GM18873 (cell line): ENCODE results near the gene TBC1D16.
"Not testable (repeated sequence)": the region's sequence is repeated elsewhere in the genome, so short reads cannot be mapped to it uniquely, and the experiment has no call there.

Source experiments
- ATAC-seq: cut with Tn5 transposase; IDR thresholded peaks from one replicate; pipeline ENCODE4 v1.9.1; 2021; ENCODE audit warnings: mild to moderate bottlenecking, moderate library complexity, moderate number of reproducible peaks; ENCODE audit not compliant: unreplicated experiment, low FRiP score

TBC1D16 gene

DNA sequence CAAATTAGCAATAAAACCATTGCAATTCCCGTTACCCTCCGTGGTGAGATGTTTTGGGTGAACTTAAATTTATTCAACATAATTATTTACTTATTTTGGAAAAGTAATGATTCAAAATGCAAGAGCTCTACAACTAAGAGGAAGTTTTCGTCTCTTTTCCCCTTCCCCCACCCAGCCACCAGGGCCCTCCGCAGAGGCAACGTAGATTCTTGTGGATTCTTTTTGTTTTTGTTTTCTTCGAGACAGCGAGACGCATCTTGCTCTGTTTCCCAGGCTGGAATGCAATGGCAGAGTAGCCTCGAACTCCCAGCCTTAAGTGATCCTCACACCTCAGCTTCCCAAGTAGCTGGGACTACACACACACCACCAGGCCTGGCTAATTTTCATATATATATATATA, 19.9 kb upstream of the TBC1D16 start:
- ATAC-seq = no peak

GRCh38 chr17:80053102-80053501, 17.4 kb upstream of the TBC1D16 start:
- no peak for ATAC-seq

- ATAC-seq = no peak
Observed at GRCh38 chr17:80051681-80052080, 16.0 kb upstream of the TBC1D16 start.

DNA sequence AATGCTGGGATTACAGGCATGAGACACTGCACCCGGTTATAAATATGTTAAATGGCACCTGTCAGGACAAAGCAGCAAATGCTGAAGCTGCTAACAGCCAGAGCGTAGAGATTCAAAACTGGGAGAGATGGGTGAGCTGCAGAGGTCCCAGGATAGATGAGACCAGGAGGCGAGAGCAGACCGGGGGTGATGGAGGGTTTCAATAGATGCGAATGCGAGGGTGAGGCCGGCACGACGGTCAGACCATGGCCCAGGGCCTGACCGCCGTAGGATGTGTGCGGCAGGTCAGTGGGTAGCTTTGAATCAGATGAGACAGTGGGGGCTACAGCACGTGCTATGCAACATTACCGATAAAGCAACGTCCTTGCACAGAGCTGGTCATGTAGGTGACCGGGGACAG, 15.0 kb upstream of the TBC1D16 start:
- no peak for ATAC-seq

DNA sequence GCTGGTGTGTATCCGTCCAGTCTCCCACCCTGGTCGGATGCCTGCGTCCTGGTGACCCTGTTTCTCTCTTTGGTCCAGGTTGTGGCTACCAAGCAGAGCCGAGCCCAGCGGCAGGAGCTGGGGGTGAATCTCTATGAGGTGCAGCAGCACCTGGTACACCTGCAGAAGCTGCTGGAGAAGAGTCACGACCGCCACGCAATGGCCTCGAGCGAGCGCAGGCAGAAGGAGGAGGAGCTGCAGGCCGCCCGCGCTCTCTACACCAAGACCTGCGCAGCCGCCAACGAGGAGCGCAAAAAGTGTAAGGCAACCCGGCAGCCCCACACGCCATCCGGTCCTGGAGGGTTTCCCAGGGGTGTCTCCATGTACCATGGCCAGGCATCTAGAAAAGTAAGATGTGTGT, 14.3 kb upstream of the TBC1D16 start:
- ATAC-seq = no peak

- no peak for ATAC-seq
Observed at GRCh38 chr17:80047176-80047575, 11.5 kb upstream of the TBC1D16 start.

- not testable (repeated sequence) for ATAC-seq
Observed at GRCh38 chr17:80046709-80047108, 11.0 kb upstream of the TBC1D16 start.

DNA sequence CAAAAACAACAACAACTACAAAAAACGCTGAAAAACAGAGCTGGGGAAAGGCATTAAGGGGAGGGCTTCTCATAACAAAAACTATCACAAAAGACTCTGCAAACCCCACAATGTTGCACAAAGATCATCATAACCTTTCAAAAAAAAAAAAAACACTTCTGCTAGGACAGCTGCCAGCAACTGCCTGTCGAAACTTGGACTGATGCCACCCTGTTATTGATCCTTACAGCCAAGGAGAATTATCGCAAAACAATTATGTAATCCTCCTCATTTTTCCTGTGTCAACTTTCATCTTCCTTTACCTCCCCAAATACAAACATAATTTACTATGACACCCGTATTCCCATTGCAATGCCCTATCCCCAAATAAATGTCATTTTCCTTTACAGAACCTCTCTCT, 10.0 kb upstream of the TBC1D16 start:
- no peak for ATAC-seq

DNA sequence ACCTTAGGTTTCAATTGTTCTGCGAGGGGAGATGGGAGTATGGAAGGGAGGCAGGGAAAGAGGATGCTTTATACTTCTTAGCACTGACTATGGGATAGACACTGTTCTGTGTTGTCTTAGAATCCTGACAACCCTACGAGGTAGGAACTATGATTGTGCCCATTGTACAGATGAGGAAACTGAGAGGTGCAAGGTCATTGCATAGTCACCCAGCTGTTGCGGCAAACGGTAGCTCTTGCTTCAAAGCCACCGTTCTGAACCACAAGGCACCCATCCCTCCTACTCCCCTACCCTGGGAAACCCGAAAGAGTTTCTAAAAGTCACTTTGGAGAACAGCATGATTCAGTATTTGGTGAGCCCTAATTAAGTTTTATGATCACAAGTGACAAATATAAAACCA, 8.3 kb upstream of the TBC1D16 start:
- ATAC-seq = no peak

DNA sequence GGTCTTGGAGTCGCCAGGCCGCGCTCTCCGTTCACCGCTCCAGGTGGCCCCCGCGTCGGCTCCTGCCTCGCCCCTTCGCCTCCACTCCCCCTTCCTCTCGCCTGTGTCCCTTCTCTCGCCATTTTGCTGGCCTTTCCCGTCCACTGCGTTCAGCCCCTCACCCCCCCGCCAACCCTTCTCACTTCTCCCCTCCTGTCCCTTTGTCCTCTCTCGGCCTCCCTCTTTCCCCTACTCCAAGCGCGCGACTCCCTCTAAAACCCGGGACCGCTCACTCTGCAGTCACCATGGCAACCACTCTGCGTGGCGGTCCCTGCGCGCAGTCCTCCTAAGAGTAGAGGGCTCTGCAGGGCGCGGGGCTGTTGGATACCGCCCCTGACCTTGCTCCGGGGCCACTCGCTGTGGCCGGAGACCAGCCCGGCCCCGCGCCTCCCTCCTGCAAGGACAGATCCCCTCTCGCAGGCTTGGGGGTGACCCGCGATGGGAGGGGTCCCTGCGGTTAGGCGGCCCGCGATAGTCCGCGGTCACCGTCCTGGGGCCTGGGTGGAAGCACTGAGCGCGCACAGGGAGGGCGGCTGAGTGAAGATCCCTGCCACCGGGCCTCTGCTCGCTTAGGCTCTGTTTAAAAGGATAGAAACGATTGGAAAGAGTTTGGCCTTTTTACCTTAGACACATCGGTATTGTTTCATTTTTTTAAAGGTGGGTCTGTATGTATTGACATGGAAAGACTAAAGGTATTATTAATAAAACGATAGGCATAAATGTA, 1.2 kb upstream of the TBC1D16 start:
- no peak for ATAC-seq

- ATAC-seq = no peak
Observed at GRCh38 chr17:80035937-80036714, 454 bp upstream of the TBC1D16 start, which contains the start of gene CCDC40. Gene CCDC40 (plus strand): TSS chr17:80036642. CDS start chr17:80036663, 21 bp downstream.

DNA sequence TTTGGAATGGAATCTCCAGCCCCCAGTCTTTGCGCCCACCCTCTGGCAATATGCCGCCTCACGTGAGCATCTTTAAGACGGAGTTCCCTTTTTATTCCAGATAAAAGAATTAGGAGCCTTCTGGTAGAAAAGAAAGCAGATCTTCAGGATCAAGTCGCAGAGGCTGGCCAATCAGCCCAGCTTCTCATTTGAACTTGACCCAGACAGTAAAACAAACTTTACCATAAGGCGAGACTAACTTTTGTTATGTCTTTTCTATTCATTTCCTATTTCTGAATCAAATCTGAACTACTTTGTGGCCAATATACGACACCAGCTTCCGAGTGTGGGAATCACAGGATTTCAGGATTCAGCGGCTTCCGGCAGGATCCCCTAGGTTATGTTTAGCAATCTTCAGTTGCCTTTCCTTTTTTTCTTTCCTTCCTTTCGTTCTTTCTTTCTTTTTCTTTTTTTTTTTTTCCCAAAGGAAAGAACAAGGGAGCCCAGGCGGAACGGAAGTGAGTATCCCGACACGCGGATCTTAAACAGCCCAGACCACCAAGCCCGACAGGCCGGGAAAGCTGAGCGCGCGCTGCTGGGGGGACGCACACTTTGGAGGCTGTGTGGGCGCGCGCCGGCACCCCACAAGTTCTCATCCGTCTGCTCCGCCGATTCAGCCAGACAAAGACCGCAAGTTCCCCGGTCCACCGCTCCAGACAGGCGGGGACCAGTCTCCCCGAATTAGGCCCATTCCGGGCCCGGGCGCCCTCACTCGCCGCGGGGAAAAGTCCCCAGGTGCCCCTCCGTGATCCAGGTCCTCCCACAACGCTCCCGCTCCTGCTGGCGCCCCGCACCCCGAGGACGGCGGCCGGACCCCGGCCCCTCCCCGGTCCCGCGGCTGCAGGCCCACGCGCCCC, 633 bp downstream of the TBC1D16 start:
- no peak for ATAC-seq

DNA sequence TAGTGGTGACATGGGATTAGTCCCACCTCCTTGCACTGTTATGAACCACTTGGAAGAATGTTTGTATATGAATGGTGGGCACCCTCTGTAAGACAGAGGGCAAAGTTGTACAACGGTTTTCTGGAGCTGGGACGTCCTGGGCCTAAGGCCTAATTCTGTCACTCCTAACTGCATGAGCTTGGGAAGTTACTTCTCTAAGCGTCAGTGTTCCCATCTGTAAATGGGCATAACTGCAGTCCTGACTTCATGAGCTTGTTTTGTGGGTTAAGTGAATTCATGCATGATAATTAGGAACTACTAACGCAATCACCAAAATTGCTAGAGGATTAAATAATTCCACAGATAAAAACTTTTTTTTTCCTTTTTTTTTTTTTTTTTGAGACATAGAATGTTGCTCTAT, 1.8 kb downstream of the TBC1D16 start:
- no peak for ATAC-seq

GRCh38 chr17:80032614-80033171, 3.0 kb downstream of the TBC1D16 start:
- no peak for ATAC-seq

DNA sequence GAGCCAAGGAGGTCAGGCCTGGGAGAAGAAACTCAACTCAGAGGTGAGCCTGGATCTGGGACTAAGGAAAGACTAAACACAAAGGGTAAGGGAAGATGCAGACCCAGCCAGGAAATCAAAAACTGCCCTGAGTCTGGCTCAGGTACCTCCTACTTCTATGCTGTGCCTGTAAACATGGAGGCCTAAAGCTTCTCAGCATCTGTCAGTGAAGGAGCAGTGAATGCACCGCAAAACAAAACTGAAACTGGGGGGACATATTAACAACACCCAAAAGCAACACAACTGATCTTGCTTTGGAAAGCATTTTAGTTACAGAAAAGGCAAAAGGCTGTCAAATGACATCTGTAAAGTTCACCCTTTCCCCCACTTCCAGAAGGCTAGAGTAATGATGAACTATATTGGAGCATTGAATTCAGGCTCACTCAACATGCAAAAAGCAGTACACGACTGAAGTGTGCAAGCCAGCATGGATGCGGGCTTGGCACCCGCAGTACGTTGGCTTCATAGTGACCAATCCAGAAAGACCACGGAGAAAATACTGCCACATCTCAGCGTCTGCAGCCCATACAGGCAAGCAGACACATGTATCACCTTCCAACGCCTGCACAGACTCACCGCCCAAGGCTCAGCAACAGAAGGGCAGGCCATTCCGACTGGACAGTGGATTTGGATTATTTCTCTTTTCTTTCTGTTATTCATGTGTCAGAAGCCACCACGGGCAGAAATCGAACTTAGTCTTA, 3.8 kb downstream of the TBC1D16 start:
- no peak for ATAC-seq

DNA sequence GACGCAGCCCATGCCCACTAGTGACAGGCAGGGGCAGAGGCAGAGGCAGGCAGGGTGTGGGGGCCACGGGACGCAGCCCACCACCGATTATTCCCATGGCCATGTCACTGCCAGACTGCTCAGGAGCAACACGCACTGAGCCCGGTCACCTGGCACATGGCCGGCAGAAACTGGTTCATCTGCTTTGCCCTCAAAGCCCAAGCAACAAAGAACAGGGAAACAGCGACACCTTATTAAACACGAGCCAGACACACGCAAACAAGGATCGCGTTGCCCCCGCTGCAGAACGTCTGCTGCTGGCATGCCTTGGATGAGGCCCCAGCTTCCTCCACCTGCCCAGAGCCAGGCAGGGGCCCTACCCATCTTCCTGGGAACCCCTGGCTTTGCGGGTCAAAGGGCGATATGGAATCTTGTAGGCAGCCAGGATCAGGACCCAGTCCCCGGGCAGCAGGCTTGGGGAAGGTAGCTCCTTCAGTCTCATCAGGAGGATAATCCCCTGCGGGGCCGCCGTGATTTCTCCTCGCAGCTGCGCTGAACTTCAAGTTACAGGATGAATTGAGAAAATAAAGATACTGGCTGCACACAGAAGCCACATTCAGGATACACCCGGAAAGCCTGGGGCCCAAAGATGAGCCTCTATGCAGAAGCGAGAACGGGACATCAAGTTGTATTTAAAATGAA, 4.8 kb downstream of the TBC1D16 start:
- ATAC-seq = no peak

GRCh38 chr17:80029258-80029974, 6.3 kb downstream of the TBC1D16 start:
- no peak for ATAC-seq

- ATAC-seq = no peak
Observed at GRCh38 chr17:80028030-80028429, 7.6 kb downstream of the TBC1D16 start.

DNA sequence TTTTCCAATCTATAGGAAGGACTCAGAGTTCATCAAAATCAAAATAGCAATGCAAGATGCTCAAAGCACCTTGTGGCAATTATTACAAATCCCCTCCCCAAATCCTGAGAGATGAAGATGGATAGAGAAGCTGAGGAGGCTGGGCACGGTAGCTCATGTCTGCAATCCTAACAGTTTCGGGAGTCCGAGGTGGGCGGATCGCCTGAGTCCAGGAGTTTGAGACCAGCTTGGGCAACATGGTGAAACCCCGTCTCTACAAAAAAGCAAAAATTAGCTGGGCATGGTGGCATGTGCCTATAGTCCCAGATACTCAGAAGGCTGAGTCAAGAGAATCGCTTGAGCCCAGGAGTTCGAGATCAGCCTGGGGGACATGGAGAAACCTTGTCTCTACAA, 8.6 kb downstream of the TBC1D16 start:
- ATAC-seq = no peak
